Fibroblast of mammary gland (primary cell): ENCODE results near the gene CD300LD.

Experiments
- DNase-seq: peaks from one replicate; pipeline ENCODE4 v3.0.0-alpha.2; 2010; ENCODE audit warnings: low read depth
- H3K4me3 ChIP-seq: 2 replicates; pipeline ENCODE4 v1.5.1; 2011; ENCODE audit warnings: low read depth, mild to moderate bottlenecking, low read length, moderate library complexity; ENCODE audit not compliant: control insufficient read depth
- TF ChIP-seq, protein P1 (sequence below): conservative IDR thresholded peaks from 2 replicates; pipeline ENCODE4 v1.5.1; 2011; ENCODE audit warnings: low read depth, low read length, inconsistent platforms; ENCODE audit not compliant: control insufficient read depth, insufficient read depth

Gene CD300LD

DNA sequence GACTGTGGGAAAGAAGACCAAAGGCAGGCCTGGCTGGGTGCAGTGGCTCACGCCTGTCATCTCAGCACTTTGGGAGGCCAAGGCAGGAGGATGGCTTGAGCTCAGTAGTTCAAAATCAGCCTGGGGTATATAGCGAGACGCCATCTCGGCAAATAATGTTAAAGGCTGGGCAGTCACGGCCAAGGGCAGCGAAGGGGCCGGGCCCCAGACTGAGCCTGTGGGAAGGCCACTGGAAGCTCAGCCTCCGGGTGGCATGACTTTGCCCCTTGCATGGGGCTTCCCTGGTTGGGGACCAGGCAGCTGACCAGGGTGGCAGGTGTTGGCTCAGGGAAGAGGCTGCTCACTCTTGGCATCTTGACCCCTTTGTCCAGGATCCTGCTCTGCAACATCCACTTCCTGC lies 14.0 kb upstream of the CD300LD start:
- no peak overlapping the region for H3K4me3 ChIP-seq
- no peak for DNase-seq

DNA sequence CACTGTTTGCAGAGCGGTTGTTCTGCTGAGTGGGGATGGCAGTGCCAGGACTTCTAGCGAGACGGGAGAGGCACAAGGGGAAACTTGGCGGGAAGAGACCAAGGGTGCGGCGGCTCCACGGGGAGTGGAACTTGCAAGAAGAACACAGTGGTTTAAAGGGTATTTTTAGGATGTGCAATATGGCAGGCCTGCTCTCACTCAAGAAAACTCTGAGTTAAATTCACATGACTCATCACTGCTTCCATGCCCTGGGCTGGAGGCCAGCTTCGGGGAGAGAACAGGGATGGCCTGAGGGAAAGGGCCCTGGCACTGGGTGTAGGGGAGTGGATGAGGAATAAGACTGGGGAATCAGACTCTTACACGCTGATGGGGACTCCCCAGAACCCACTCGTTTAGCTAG lies 13.3 kb upstream of the CD300LD start:
- DNase-seq, result peak; percentile 77
- TF ChIP-seq, protein P1, sequence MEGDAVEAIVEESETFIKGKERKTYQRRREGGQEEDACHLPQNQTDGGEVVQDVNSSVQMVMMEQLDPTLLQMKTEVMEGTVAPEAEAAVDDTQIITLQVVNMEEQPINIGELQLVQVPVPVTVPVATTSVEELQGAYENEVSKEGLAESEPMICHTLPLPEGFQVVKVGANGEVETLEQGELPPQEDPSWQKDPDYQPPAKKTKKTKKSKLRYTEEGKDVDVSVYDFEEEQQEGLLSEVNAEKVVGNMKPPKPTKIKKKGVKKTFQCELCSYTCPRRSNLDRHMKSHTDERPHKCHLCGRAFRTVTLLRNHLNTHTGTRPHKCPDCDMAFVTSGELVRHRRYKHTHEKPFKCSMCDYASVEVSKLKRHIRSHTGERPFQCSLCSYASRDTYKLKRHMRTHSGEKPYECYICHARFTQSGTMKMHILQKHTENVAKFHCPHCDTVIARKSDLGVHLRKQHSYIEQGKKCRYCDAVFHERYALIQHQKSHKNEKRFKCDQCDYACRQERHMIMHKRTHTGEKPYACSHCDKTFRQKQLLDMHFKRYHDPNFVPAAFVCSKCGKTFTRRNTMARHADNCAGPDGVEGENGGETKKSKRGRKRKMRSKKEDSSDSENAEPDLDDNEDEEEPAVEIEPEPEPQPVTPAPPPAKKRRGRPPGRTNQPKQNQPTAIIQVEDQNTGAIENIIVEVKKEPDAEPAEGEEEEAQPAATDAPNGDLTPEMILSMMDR, result no peak

More for the DNA sequence above, 14.0 kb upstream of the CD300LD start:
- TF ChIP-seq, protein P1, result no peak

DNA sequence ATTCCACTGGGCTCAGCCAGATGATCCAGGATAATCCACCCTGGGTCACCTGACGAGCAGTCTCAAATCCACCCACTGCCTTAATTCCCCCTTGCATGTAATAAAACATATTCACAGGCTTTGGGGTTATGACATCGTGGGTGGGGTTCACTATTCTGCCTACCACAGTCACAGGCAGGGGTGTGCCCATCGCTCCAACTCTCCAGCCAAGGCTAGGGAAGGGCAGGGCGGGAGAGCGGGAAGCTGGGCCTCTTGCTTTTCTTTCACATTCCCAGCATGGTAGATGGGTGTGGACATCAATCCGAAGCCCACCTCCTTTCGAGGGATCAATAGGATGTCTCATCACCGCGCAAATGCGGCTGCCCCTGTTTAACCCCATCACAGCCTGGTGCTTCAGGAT lies 12.7 kb upstream of the CD300LD start:
- TF ChIP-seq, protein P1, result no peak
- DNase-seq, result no peak
- H3K4me3 ChIP-seq, result no peak overlapping the region

More for the DNA sequence above, 13.3 kb upstream of the CD300LD start:
- no peak overlapping the region for H3K4me3 ChIP-seq

DNA sequence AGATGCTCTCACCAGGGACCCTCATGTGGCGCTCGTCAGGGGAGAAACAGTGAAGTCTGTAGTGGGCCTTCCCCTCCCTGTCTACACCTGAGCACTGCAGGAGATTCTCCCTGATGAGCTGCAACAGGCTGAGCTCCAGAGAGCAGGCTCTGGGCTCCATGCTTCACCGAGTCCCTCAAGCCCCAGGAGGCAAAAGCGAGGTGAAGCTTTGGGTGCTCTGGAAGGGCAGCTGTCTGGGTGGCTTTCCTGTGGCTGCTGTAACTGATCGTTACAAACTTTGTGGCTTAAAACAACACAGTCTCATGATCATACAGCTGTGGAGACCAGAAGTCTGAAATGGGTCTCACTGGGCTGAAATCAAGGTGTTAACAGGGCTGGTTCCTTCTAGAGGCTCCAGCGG lies 12.1 kb upstream of the CD300LD start:
- DNase-seq, result no peak
- no peak overlapping the region for H3K4me3 ChIP-seq
- TF ChIP-seq, protein P1, result no peak

DNA sequence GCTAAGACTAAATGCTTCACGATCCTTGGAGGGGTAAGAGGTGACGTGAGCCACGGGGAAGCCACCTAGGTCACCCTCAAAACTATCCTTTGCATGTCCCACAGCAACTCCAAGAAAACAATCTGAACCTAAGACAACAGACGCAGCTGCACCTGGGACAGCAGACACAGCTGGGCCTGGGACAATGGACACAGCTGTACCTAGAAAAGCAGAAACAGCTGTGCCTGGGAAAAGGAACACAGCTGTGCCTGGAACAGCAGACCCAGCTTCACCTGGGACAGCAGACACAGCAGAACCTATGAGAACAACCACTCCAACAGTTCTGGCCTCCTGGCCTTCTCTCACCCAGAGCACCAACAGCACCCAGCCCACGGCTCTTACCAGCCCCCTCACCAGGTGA lies 11.7 kb upstream of the CD300LD start:
- TF ChIP-seq, protein P1, result no peak
- no peak overlapping the region for H3K4me3 ChIP-seq
- no peak for DNase-seq

DNA sequence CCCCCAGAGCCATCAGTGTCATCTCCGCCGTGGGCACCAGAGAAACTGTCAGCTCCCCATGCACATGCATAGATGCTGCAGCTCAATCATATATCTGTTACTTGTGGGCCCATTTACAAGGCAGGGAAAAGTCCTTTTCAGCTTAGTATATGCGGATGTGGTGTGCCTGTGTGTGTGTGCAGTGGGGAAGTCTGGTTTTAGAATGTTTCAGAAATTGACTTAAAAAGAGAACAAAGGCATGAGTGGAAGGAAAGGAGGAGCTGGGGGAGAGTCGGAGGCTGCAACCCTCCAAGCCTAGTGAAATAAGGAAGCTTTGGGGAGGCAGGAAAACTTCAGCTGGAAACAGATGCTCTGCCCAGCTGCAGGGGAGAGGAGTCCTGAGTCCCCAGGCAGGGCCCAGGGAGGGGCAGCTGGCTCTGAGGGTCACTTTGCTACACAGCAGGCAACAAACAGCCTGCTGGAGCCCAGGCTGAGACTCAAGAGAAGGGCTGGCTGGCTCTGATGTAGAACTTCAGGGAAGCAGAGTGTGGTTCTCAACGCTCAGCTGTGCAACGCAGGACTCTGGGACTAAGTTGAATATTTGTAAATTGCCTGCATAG lies 11.1 kb upstream of the CD300LD start:
- TF ChIP-seq, protein P1, result no peak
- no peak for DNase-seq

More for the DNA sequence above, 11.1 kb upstream of the CD300LD start:
- H3K4me3 ChIP-seq, result no peak overlapping the region
